B cell (primary cell): ENCODE results near the gene UBE2M. TPM values are rescaled to one million over a fixed set of nuclear protein-coding genes. Genes with fewer than 3 reads are reported as not detected.

Experiments
- ATAC-seq: fragments of 200-7000 bp; cut with Tn5 transposase; one replicate; pipeline ENCODE4 v1.10.0; 2021; ENCODE audit warnings: low read depth, mild to moderate bottlenecking, moderate number of reproducible peaks, moderate library complexity
- CTCF ChIA-PET: fragments of 350-600 bp; sonication (Branson Sonifier 250); formaldehyde crosslinking; loops from one replicate; lab custom pipeline; 2021; ENCODE audit warnings: antibody characterized with exemption, inconsistent platforms; lab: Charles Lee
- POLR2A ChIA-PET: fragments of 350-600 bp; sonication (Branson Sonifier 250); formaldehyde crosslinking; loops from one replicate; lab custom pipeline; 2021; ENCODE audit warnings: antibody characterized with exemption; lab: Charles Lee
- DNase-seq: peaks from one replicate; pipeline ENCODE4 v3.0.0; 2013
- H2AFZ ChIP-seq: 2 replicates; pipeline ENCODE4 v1.6.1; 2012; ENCODE audit warnings: mild to moderate bottlenecking, low read depth, low read length; ENCODE audit not compliant: insufficient read depth, poor library complexity, severe bottlenecking
- H3K27ac ChIP-seq, 2 donors: 1 replicate in 1 of 2; 2 replicates in 1 of 2; pipeline ENCODE4 v1.5.1; 2012 to 2013; ENCODE audit warnings: low read length in 2 of 2, mild to moderate bottlenecking in 2 of 2, moderate library complexity in 1 of 2
- H3K27me3 ChIP-seq, 4 experiments: fragments of 200-600 bp in 1 of 4; sonication (generic) in 1 of 4; replicated peaks in 1 of 4; 1 replicate in 2 of 4; 2 replicates in 2 of 4; pipeline versions ENCODE4 v1.6.1 to v1.7.0; 2013 to 2016; ENCODE audit warnings: low read length in 3 of 4, mild to moderate bottlenecking in 2 of 4, mixed read lengths in 1 of 4, moderate library complexity in 1 of 4; ENCODE audit not compliant: insufficient read depth in 4 of 4, control insufficient read depth in 3 of 4; ENCODE audit errors: control extremely low read depth in 1 of 4
- H3K36me3 ChIP-seq, 2 experiments: replicated peaks in 1 of 2; 1 replicate in 1 of 2; 2 replicates in 1 of 2; pipeline versions ENCODE4 v1.6.1 to v1.7.1; 2013; ENCODE audit warnings: low read length in 1 of 2; ENCODE audit not compliant: insufficient read depth in 2 of 2, control insufficient read depth in 1 of 2; ENCODE audit errors: control extremely low read depth in 1 of 2, extremely low read depth in 1 of 2
- H3K4me1 ChIP-seq, 2 donors: fragments of 200-600 bp in 1 of 2; sonication (generic) in 1 of 2; 1 replicate in 1 of 2; 2 replicates in 1 of 2; pipeline versions ENCODE4 v1.5.1 to v1.6.1; 2013 to 2017; ENCODE audit warnings: low read length in 2 of 2; ENCODE audit not compliant: control insufficient read depth in 2 of 2, insufficient read depth in 2 of 2
- H3K4me2 ChIP-seq: replicated peaks from 2 replicates; pipeline ENCODE3; 2012; ENCODE audit warnings: mild to moderate bottlenecking, low read depth, low read length; ENCODE audit not compliant: poor library complexity, severe bottlenecking
- H3K4me3 ChIP-seq, 5 experiments: fragments of 200-600 bp in 1 of 5; sonication (generic) in 1 of 5; 1 replicate in 3 of 5; 2 replicates in 2 of 5; pipeline versions ENCODE4 v1.5.1 to v1.7.0; 2011 to 2016; ENCODE audit warnings: low read length in 4 of 5, mild to moderate bottlenecking in 4 of 5, low read depth in 2 of 5, control low read depth in 1 of 5, moderate library complexity in 1 of 5; ENCODE audit not compliant: insufficient read depth in 1 of 5; ENCODE audit errors: control extremely low read depth in 1 of 5, extremely low read depth in 1 of 5
- H3K79me2 ChIP-seq: fragments of 200-600 bp; sonication (generic); one replicate; pipeline ENCODE4 v1.6.0; 2016; ENCODE audit warnings: low read length; ENCODE audit not compliant: control insufficient read depth, insufficient read depth
- H3K9ac ChIP-seq: fragments of 200-600 bp; sonication (generic); 2 replicates; pipeline ENCODE4 v1.6.1; 2017; ENCODE audit warnings: mild to moderate bottlenecking, low read length, moderate library complexity
- H3K9me3 ChIP-seq, 3 donors: one replicate each; pipeline versions ENCODE4 v1.6.1 to v1.7.1; 2013; ENCODE audit warnings: low read length in 2 of 3; ENCODE audit not compliant: control insufficient read depth in 2 of 3, insufficient read depth in 1 of 3; ENCODE audit errors: control extremely low read depth in 1 of 3
- H4K20me1 ChIP-seq: 2 replicates; pipeline ENCODE4 v1.6.0; 2012; ENCODE audit warnings: mild to moderate bottlenecking, low read length; ENCODE audit not compliant: insufficient read depth, control insufficient read depth, poor library complexity, severe bottlenecking
- H3K27ac Mint-ChIP-seq: one replicate; pipeline ENCODE4 v1.8.0; 2021; ENCODE audit warnings: mixed read lengths
- H3K27me3 Mint-ChIP-seq: one replicate; pipeline ENCODE4 v1.8.0; 2021; ENCODE audit warnings: mixed read lengths
- H3K4me1 Mint-ChIP-seq: one replicate; pipeline ENCODE4 v1.8.0; 2021; ENCODE audit warnings: mixed read lengths
- H3K4me3 Mint-ChIP-seq: one replicate; pipeline ENCODE4 v1.8.0; 2021; ENCODE audit warnings: mixed read lengths
- H3K9me3 Mint-ChIP-seq: one replicate; pipeline ENCODE4 v1.8.0; 2022; ENCODE audit warnings: mixed read lengths; ENCODE audit not compliant: insufficient read depth
- CTCF ChIP-seq: fragments of 200-600 bp; IDR thresholded peaks from one replicate; pipeline ENCODE4 v1.8.0; 2022; ENCODE audit warnings: antibody characterized with exemption, mild to moderate bottlenecking
- EZH2 ChIP-seq: IDR thresholded peaks from 2 replicates; pipeline ENCODE4 v1.6.1; 2012; ENCODE audit warnings: borderline replicate concordance, low read depth, mild to moderate bottlenecking, moderate library complexity, low read length; ENCODE audit not compliant: insufficient read depth, poor library complexity, severe bottlenecking
- WGBS: methylation state at CpG from one replicate; pipeline ENCODE4 v1.1.5; 2013; ENCODE audit warnings: missing lambda C conversion rate; ENCODE audit not compliant: insufficient coverage; 5-methylcytosine and 5-hydroxymethylcytosine counted together
- intact Hi-C: fragments of 100-400 bp; cut with micrococcal nuclease; formaldehyde crosslinking; loops from one replicate; pipeline ENCODE4 v1.10.0; 2022
- polyA plus RNA-seq: library from polyadenylated mRNA; depleted of rRNA; stranded (reverse); fragments of >200 nt; gene quantifications from 2 replicates; pipeline ENCODE4 v1.2.3, GENCODE V29; 2012
- total RNA-seq, 2 donors: library from RNA; stranded (reverse); fragments of 120-200 nt in 1 of 2; gene quantifications; 1 replicate in 1 of 2; 2 replicates in 1 of 2; pipeline versions ENCODE4 v1.2.3 to v1.2.4, GENCODE V29; 2013 to 2022

Gene UBE2M
- total and polyA plus RNA-seq, 2 donors (not counting 1 experiment from before 2014, with no cell fraction given), result 62.5 to 66.1 TPM

DNA sequence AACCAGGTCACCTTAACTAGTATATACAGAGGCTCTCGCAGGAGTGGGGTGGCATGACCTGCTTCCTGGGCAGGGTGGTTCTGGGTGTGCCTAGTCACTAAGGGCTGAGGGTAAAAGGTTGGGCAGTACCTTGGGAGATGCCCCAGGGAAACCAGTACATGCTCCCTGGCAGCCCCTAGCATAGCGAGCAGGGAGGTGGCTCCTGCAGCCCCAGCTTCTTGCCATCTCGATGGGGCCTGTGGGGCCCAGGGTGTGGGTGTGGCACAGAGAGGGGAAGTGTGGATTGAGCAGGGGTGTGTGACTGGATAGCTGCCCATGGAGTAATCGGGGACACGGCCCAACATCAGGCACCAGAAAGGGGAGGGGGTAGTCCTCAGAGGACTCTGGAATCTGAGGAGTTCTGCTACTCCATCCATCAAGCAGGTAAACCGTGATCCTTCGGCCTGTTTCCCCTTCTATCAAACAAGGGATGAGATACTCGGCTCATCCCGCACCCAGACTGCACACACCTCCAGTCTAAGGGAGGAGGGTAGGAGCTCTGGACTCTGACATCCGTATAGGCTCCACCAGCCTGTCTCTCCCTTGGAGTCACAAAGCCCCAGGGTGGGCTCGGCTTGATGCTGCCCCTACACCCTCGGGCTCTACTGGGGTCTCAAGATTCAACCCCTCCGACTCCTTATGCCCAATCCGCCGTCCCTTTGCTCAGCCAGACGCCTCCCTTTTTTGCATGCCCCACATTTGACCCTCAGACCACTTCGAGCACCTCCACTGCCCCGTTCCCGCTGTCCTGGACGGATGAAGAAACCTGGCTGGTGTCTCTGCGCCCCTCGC, 39.9 kb downstream of the UBE2M start:
- ChIA-PET CTCF (interaction anchor here (0.6 to 4.9 kb wide), 16 partner anchors 10 to 791 kb away, joined by 3 to 72 read pairs (median 6); partner anchors contain the start of genes CHMP2A, TRIM28, ZNF497 and ZNF584), POLR2A (interaction anchor here (1.2 to 3.3 kb wide), 10 partner anchors 19 to 192 kb away, joined by 3 to 30 read pairs (median 6); partner anchors contain the start of genes TRIM28, ZNF132, ZNF324B and ZNF497)
- Mint-ChIP-seq H3K4me3 (peak overlapping the region; percentile 98), H3K9me3 (no peaks in the 10 kb centered on the region), H3K27me3 (no peaks in the 10 kb centered on the region), H3K27ac (peak overlapping the region; percentile 99), H3K4me1 (peaks cover 50% of the 10 kb centered on the region)
- DNase-seq (no peak), ATAC-seq (no peak)
- H3K27me3 ChIP-seq, result no peaks in the 10 kb centered on the region
- intact Hi-C loops, result loop anchor here (1.0 to 2.0 kb wide), 5 partner anchors 19 to 191 kb away; partner anchors contain the start of genes CHMP2A, ZNF132 and ZNF837
- peak overlapping the region; percentile 76 to 96 for H3K27ac ChIP-seq
- H3K9me3 ChIP-seq, result no peaks in the 10 kb centered on the region
- peak overlapping the region; percentile 79 for H2AFZ ChIP-seq
- H3K4me3 ChIP-seq, result peak overlapping the region; percentile 32 to 78 (median 71)
- peak overlapping the region; percentile 81 for H3K9ac ChIP-seq
- 6% methylated on average over 15 of the region's 22 CpGs for WGBS
- H3K79me2 ChIP-seq, result peaks cover 47% of the 10 kb centered on the region
- peaks cover 25 to 39% of the 10 kb centered on the region in 2 donors for H3K4me1 ChIP-seq
- peak overlapping the region; percentile 93 for H3K4me2 ChIP-seq
- peaks cover 0 to 12% of the 10 kb centered on the region in 2 experiments for H3K36me3 ChIP-seq
- TF ChIP-seq EZH2, result no peak
- no peak for TF ChIP-seq CTCF
- peaks cover 48% of the 10 kb centered on the region for H4K20me1 ChIP-seq
